ENCODE measurements around the gene EMID1. TPM values are rescaled to one million over a fixed set of nuclear protein-coding genes. Genes with fewer than 3 reads are reported as not detected.

The EMID1 gene
- total RNA-seq, 1 experiment from 2014 or later, result 10.0 TPM

DNA sequence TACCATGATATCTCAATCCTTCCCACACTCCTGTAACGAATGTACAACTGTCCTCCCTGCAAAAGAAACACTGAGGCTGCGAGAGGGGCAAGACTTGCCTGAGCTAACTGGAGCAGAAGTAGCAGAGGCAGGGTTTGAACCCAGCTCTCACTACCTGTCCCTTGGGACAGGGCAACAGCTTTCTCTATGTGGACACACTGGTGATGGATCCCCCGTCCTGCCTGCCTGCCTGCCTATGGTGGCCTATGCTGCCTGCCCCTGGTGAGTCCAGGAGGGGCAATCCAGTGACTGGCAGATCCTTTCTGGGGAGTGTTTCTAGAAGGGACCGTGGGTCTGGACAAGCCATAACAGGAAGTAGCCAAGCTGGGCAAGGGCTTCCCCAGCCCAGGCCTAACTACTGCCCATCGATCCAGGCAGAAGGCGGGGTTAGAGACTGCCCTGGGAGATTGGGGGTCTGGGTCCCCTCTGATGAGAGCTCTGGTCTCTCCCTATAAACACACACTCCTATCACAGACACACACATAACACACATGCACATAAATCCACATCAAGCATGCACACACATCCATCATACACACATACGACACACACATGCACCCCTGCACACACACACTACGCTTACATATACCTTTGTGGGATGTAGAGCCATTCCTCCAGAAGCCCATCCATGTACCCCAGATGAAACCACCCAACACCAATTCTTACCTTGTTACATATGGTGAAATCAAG is 1.1 kb upstream of the EMID1 start:
- Mint-ChIP-seq H3K9me3 (ENCODE audit: unreplicated experiment) (no peaks in the 10 kb centered on the region), H3K4me1 (ENCODE audit: low read depth, unreplicated experiment) (no peaks in the 10 kb centered on the region), H3K36me3 (ENCODE audit: insufficient read depth, unreplicated experiment) (no peaks in the 10 kb centered on the region), H3K27me3 (ENCODE audit: insufficient read depth, unreplicated experiment) (no peaks in the 10 kb centered on the region), H3K27ac (ENCODE audit: unreplicated experiment) (no peak overlapping the region), H3K4me3 (ENCODE audit: unreplicated experiment) (peak overlapping the region; percentile 78)
- CTCF ChIA-PET, result interaction anchor here (0.7 to 4.2 kb wide), 4 partner anchors 9 to 396 kb away, joined by 3 to 40 read pairs (median 5); no protein-coding TSS in a partner anchor
- no TSS peak for BruUV-seq (replicated peaks)
- Histone ChIP-seq H3K36me3 (ENCODE audit: control insufficient read depth, insufficient read depth, low read length) (no peaks in the 10 kb centered on the region), H3K27me3 (replicated peaks; ENCODE audit: control insufficient read depth, insufficient read depth, low read length) (no peaks in the 10 kb centered on the region), H3K4me3 (ENCODE audit: low read depth, low read length) (no peak overlapping the region), H3K4me1 (peaks cover 4% of the 10 kb centered on the region; the same call in 1 of the 2 replicates), H3K9me3 (no peaks in the 10 kb centered on the region)
- POLR2A ChIA-PET, result interaction anchor here (1.8 kb wide), 1 partner anchor 41 kb away, joined by 8 read pairs; no protein-coding TSS in a partner anchor
- TF ChIP-seq, protein P1, sequence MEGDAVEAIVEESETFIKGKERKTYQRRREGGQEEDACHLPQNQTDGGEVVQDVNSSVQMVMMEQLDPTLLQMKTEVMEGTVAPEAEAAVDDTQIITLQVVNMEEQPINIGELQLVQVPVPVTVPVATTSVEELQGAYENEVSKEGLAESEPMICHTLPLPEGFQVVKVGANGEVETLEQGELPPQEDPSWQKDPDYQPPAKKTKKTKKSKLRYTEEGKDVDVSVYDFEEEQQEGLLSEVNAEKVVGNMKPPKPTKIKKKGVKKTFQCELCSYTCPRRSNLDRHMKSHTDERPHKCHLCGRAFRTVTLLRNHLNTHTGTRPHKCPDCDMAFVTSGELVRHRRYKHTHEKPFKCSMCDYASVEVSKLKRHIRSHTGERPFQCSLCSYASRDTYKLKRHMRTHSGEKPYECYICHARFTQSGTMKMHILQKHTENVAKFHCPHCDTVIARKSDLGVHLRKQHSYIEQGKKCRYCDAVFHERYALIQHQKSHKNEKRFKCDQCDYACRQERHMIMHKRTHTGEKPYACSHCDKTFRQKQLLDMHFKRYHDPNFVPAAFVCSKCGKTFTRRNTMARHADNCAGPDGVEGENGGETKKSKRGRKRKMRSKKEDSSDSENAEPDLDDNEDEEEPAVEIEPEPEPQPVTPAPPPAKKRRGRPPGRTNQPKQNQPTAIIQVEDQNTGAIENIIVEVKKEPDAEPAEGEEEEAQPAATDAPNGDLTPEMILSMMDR (IDR thresholded peaks at IDR 0.05; ENCODE audit: insufficient read depth in 1 of 2, low read depth in 1 of 2, low read length in 1 of 2, severe bottlenecking in 1 of 2, unreplicated experiment in 1 of 2), result no peak
- intact Hi-C loops (cut with micrococcal nuclease; ENCODE audit: unreplicated experiment), result loop anchor here (10.0 kb wide), 1 partner anchor 170 kb away; no protein-coding TSS in a partner anchor
- DNase-seq, result no peak

DNA sequence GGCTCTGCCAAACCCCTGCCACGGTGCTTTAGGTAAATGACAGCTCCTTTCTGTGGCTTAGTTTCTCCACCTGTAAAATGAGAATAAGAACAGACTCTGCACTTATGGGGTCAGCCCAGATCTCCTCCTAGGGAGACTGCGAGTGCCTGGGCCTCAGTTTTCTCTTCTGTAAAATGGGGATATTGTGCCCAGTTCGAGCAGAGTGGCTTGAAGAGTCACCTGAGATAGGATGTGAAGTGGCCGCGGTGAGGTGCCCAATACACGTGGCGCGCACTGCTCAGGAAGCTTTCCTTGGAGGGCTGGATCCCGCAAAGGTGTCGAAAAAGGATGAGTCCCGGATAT is 473 bp upstream of the EMID1 start:
- H3K4me1 ChIP-seq, result peaks cover 4% of the 10 kb centered on the region; the same call in 1 of the 2 replicates
- no peak for DNase-seq
- no TSS peak for BruUV-seq (replicated peaks)
- peak overlapping the region; percentile 89 for H3K4me3 ChIP-seq (ENCODE audit: low read depth, low read length)
- TF ChIP-seq, protein P1 (IDR thresholded peaks at IDR 0.05; ENCODE audit: insufficient read depth in 1 of 2, low read depth in 1 of 2, low read length in 1 of 2, severe bottlenecking in 1 of 2, unreplicated experiment in 1 of 2), result no peak
- Mint-ChIP-seq H3K27me3 (ENCODE audit: insufficient read depth, unreplicated experiment) (no peaks in the 10 kb centered on the region), H3K9me3 (ENCODE audit: unreplicated experiment) (no peaks in the 10 kb centered on the region), H3K27ac (ENCODE audit: unreplicated experiment) (no peak overlapping the region), H3K36me3 (ENCODE audit: insufficient read depth, unreplicated experiment) (no peaks in the 10 kb centered on the region), H3K4me3 (ENCODE audit: unreplicated experiment) (peak overlapping the region; percentile 78), H3K4me1 (ENCODE audit: low read depth, unreplicated experiment) (no peaks in the 10 kb centered on the region)
- POLR2A ChIA-PET, result interaction anchor here (1.8 kb wide), 1 partner anchor 40 kb away, joined by 8 read pairs; no protein-coding TSS in a partner anchor
- H3K27me3 ChIP-seq (replicated peaks; ENCODE audit: control insufficient read depth, insufficient read depth, low read length), result no peaks in the 10 kb centered on the region
- no peaks in the 10 kb centered on the region for H3K9me3 ChIP-seq
- CTCF ChIA-PET, result interaction anchor here (1.0 to 4.2 kb wide), 7 partner anchors 9 to 54 kb away, joined by 3 to 40 read pairs (median 4); no protein-coding TSS in a partner anchor
- intact Hi-C loops (cut with micrococcal nuclease; ENCODE audit: unreplicated experiment), result loop anchor here (10.0 kb wide), 1 partner anchor 170 kb away; no protein-coding TSS in a partner anchor
- H3K36me3 ChIP-seq (ENCODE audit: control insufficient read depth, insufficient read depth, low read length), result no peaks in the 10 kb centered on the region

DNA sequence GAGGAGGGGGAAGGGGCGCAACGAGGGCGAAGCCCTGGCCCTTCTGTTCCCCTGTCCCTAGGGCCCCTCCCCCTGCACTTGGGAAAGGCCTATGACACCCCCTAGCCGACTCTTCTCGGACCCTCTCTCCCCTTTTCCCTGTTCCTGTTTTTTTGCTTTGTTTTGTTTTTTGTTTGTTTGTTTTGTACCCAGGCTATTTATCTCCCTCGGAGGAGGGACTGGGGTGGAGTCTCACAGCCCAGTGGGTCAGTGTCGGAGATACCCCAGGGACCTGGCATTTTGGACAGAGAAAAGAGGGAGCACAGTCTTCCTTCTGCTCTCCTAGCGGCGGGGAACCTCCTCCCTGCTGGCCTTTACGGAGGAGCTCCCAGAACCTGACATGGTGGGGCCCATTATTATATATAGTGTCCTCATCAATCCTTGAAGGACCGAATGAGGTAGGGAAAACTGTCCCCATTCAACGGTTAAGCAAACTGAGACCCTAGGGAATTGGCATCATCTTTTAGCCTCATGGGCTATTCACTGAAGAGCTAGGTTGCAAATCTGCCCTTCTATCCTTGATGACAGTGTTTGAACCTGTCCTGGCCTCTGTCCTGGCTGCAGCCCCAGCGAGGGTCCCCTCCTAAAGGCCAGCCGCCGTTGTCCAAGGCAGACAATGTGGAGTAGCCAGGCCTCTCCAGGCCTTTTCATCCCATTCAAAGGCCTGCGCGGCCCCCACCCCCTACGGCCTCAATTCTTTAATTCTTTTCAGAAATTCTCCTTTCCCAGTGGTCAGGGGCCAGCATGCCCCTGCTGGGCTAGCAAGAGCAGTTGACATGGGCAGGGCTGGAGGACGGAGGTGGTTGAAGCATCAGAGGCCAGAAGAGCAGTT is 911 bp downstream of the EMID1 start:
- POLR2A ChIA-PET, result interaction anchor here (0.5 to 1.8 kb wide), 3 partner anchors 14 to 76 kb away, joined by 4 to 8 read pairs (median 7); no protein-coding TSS in a partner anchor
- H3K4me3 Mint-ChIP-seq (ENCODE audit: unreplicated experiment), result peak overlapping the region; percentile 78
- H3K9me3 Mint-ChIP-seq (ENCODE audit: unreplicated experiment), result no peaks in the 10 kb centered on the region
- intact Hi-C loops (cut with micrococcal nuclease; ENCODE audit: unreplicated experiment), result loop anchor here (1.0 to 10.0 kb wide), 2 partner anchors 39 to 168 kb away; no protein-coding TSS in a partner anchor
- H3K4me3 ChIP-seq (ENCODE audit: low read depth, low read length), result peak overlapping the region; percentile 89
- BruUV-seq (replicated peaks), result no TSS peak
- H3K27me3 Mint-ChIP-seq (ENCODE audit: insufficient read depth, unreplicated experiment), result no peaks in the 10 kb centered on the region
- no peaks in the 10 kb centered on the region for H3K27me3 ChIP-seq (replicated peaks; ENCODE audit: control insufficient read depth, insufficient read depth, low read length)
- no peaks in the 10 kb centered on the region for H3K9me3 ChIP-seq
- DNase-seq, result no peak
- peaks cover 4% of the 10 kb centered on the region; the same call in 1 of the 2 replicates for H3K4me1 ChIP-seq
- no peaks in the 10 kb centered on the region for H3K36me3 Mint-ChIP-seq (ENCODE audit: insufficient read depth, unreplicated experiment)
- peak overlapping the region; percentile 84 for H3K27ac Mint-ChIP-seq (ENCODE audit: unreplicated experiment)
- H3K4me1 Mint-ChIP-seq (ENCODE audit: low read depth, unreplicated experiment), result no peaks in the 10 kb centered on the region
- CTCF ChIA-PET, result interaction anchor here (1.2 to 2.4 kb wide), 4 partner anchors 14 to 53 kb away, joined by 3 to 33 read pairs (median 10); no protein-coding TSS in a partner anchor
- no peaks in the 10 kb centered on the region for H3K36me3 ChIP-seq (ENCODE audit: control insufficient read depth, insufficient read depth, low read length)
- TF ChIP-seq, protein P1 (IDR thresholded peaks at IDR 0.05; ENCODE audit: insufficient read depth in 1 of 2, low read depth in 1 of 2, low read length in 1 of 2, severe bottlenecking in 1 of 2, unreplicated experiment in 1 of 2), result no peak
